Vagina (tissue), 2 donors: ENCODE data around the gene PLA2G2D.

Source experiments
- POLR2A ChIP-seq, 2 donors: fragments of 450-650 bp; IDR thresholded peaks; one replicate each; pipeline ENCODE4 v1.6.1; 2017; ENCODE audit warnings: antibody characterized with exemption in 2 of 2, mild to moderate bottlenecking in 2 of 2, moderate library complexity in 2 of 2
- POLR2AphosphoS5 ChIP-seq, 2 donors: sonication (generic); formaldehyde crosslinking; IDR thresholded peaks; one replicate each; pipeline ENCODE4 v1.9.0; 2017; ENCODE audit warnings: antibody characterized with exemption in 2 of 2, mild to moderate bottlenecking in 2 of 2, low read depth in 1 of 2; ENCODE audit not compliant: insufficient read depth in 1 of 2
- TF ChIP-seq, protein P1 (sequence below), 3 experiments: fragments of 450-650 bp in 2 of 3; fragments of 200-600 bp in 1 of 3; sonication (generic) in 1 of 3; IDR thresholded peaks; one replicate each; pipeline ENCODE4 v1.5.1; 2017 to 2019; ENCODE audit warnings: antibody characterized with exemption in 3 of 3, mild to moderate bottlenecking in 2 of 3, moderate library complexity in 2 of 3

DNA sequence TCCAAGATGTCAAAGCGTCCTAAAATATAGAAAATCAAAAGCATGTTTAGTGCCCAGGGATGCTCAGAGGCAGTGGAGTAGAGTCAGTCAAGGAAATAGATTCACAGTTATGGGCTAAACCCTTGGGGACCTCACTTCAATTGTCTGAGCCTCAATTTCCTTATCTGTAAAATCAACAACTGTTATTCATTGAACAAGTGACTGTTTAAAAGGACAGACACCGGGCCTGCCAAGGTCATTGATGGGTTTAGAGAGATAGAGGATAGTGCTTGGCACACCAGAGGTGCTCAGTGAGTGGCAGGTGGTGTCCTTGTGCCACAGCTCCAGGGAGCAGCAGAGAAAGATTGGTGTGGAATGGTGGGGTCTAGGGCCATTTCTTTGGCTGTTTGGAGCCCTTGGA lies 36.6 kb downstream of the PLA2G2D start:
- TF ChIP-seq POLR2A (IDR thresholded peaks at IDR 0.05) = no peak
- TF ChIP-seq, protein P1, sequence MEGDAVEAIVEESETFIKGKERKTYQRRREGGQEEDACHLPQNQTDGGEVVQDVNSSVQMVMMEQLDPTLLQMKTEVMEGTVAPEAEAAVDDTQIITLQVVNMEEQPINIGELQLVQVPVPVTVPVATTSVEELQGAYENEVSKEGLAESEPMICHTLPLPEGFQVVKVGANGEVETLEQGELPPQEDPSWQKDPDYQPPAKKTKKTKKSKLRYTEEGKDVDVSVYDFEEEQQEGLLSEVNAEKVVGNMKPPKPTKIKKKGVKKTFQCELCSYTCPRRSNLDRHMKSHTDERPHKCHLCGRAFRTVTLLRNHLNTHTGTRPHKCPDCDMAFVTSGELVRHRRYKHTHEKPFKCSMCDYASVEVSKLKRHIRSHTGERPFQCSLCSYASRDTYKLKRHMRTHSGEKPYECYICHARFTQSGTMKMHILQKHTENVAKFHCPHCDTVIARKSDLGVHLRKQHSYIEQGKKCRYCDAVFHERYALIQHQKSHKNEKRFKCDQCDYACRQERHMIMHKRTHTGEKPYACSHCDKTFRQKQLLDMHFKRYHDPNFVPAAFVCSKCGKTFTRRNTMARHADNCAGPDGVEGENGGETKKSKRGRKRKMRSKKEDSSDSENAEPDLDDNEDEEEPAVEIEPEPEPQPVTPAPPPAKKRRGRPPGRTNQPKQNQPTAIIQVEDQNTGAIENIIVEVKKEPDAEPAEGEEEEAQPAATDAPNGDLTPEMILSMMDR (IDR thresholded peaks at IDR 0.05) = no peak
- TF ChIP-seq POLR2AphosphoS5 (IDR thresholded peaks at IDR 0.05; ENCODE audit: insufficient read depth in 1 of 2, low read depth in 1 of 2) = no peak
